ENCODE data around the gene C1QL1.

C1QL1 gene

DNA sequence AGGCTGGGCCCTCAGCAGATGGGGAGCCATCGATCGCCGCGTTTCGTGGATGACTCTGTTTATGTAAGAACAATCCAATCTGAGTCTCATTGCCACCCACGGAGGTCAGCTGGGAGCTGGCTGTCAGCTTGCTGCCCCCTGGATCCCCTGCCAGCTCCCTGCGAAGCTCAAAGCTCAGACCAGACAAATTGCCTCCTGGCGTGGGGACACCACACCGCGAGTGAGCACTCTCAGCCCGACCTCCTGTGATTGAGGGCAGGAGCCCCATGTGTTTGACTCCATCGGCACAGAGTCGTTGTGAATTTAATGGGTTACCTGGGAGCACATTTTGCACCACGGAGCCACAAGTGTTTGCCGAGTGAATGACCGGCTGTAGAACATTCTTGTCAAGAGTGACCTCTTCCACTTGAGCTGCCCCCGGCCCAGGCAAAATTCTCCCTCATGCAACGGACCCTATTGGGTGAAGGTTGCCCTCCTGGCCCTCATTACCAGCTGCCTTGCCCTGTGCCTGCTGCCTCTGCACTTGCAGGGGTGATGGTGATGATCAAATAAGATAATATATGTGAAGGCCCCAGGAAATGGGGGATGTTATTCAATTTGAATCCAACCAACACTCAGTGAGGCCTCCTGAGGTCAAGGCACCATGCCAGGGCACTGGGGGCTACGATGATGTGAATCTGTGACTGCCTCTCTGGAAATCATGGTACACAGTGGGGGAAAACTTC is 45.2 kb downstream of the C1QL1 start:
- Mint-ChIP-seq H3K36me3 (peaks cover 19% of the 10 kb centered on the region), H3K9me3 (no peaks in the 10 kb centered on the region), H3K4me3 (no peak overlapping the region), H3K27ac (no peak overlapping the region), H3K4me1 (no peaks in the 10 kb centered on the region), H3K27me3 (peaks cover 49% of the 10 kb centered on the region)
- DNase-seq: peak; percentile 11
- CTCF ChIA-PET: interaction anchor here (4.0 kb wide), 1 partner anchor 97 kb away, joined by 56 read pairs; no protein-coding TSS in a partner anchor

DNA sequence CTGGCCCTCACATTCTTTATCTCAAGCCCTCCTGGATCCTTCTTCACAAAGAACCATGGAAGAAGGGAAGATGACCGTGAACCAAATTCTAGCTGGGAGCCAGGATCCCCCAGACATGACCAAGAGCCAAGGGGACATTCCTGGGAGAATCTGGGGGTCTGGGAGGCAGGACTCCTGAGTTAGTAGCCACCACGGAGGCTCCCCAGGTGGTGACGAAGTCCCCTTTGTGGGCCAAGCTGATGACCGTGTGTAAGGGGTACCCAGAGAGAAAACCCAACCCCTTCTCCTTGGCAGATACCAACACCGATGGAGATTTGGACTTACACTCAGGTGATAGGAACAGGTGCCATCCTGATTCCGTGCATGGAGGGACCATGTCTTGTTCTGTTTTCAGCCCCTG is 46.0 kb downstream of the C1QL1 start:
- H3K9me3 Mint-ChIP-seq: no peaks in the 10 kb centered on the region
- H3K4me1 Mint-ChIP-seq: no peaks in the 10 kb centered on the region
- peaks cover 55% of the 10 kb centered on the region for H3K27me3 Mint-ChIP-seq
- CTCF ChIA-PET: interaction anchor here (1.0 to 4.0 kb wide), 3 partner anchors 13 to 178 kb away, joined by 3 to 56 read pairs (median 3); no protein-coding TSS in a partner anchor
- H3K27ac Mint-ChIP-seq: no peak overlapping the region
- peaks cover 13% of the 10 kb centered on the region for H3K36me3 Mint-ChIP-seq
- peak; percentile 6 for DNase-seq
- H3K4me3 Mint-ChIP-seq: no peak overlapping the region

- peaks cover 10% of the 10 kb centered on the region for H3K36me3 Mint-ChIP-seq
- H3K4me1 Mint-ChIP-seq: no peaks in the 10 kb centered on the region
- peak; percentile 8 for DNase-seq
- H3K9me3 Mint-ChIP-seq: no peaks in the 10 kb centered on the region
- no peak overlapping the region for H3K27ac Mint-ChIP-seq
- H3K4me3 Mint-ChIP-seq: no peak overlapping the region
- peaks cover 63% of the 10 kb centered on the region for H3K27me3 Mint-ChIP-seq
- CTCF ChIA-PET: interaction anchor here (0.8 to 4.0 kb wide), 12 partner anchors 8 to 276 kb away, joined by 3 to 56 read pairs (median 4); partner anchors contain the start of gene PLCD3
Measured at GRCh38 chr17:44921122-44921882, 46.8 kb downstream of the C1QL1 start.

DNA sequence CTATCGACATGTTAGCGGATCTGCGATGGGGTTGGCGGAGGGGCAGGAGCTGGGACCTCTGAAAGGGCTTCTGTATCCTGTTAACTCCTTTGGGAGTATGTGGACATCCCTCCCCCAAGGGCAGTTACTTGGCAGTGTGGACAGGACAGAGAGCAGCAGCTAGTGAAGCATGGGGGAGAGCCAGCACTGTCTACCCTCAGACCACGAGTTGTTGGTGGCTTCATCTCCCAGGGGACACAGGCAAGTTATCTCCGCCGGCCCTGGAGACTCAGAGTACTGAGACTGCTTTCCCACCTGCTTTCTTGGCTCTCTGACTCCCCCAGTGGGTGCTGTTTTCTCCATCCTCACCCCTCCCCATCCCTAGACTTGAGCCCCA is 47.5 kb downstream of the C1QL1 start:
- CTCF ChIA-PET: interaction anchor here (0.7 to 4.0 kb wide), 21 partner anchors 9 to 277 kb away, joined by 3 to 56 read pairs (median 4); partner anchors contain the start of genes ACBD4 and PLCD3

DNA sequence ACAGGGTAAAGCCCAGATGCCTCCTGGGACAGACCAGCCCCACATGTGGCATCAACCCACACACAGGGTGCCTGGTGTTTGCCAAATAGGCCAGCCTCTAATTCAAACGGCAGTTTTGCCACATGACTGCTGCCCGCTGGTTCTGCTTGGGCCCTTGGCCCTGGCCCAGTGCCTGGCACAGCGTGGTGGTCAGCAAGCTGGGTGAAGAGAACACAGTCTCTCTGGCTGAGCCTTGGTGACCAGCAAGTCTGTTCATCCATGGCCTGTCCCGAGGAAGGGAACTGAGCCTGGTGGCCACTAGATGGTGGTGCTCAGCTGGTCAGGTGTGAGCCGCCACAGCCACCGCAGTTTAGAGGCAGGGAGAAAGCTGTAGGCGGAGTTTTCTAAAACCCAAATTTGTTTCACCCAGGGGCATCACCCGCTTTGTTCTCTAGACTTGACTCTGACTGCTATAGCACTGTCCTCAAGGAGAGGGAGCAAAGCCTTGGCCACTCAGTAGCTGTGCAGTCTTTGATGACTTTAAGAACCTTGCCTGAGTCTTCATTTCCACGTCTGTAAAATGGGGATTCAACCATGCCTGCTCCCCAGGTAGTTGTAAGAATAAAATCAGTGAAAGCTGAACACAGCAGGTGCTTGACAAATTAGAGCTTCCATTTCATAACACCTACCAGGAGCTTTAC is 48.1 kb downstream of the C1QL1 start:
- CTCF ChIA-PET: interaction anchor here (0.7 to 4.0 kb wide), 20 partner anchors 9 to 216 kb away, joined by 3 to 56 read pairs (median 4); partner anchors contain the start of genes ACBD4 and PLCD3
- DNase-seq: peak; percentile 78
- no peak overlapping the region for H3K27ac Mint-ChIP-seq
- no peaks in the 10 kb centered on the region for H3K4me1 Mint-ChIP-seq
- peaks cover 4% of the 10 kb centered on the region for H3K36me3 Mint-ChIP-seq
- peaks cover 74% of the 10 kb centered on the region for H3K27me3 Mint-ChIP-seq
- no peaks in the 10 kb centered on the region for H3K9me3 Mint-ChIP-seq
- no peak overlapping the region for H3K4me3 Mint-ChIP-seq

More for the DNA sequence above, 47.5 kb downstream of the C1QL1 start:
- H3K4me1 Mint-ChIP-seq: no peaks in the 10 kb centered on the region
- DNase-seq: peak; percentile 19
- no peak overlapping the region for H3K27ac Mint-ChIP-seq
- peaks cover 4% of the 10 kb centered on the region for H3K36me3 Mint-ChIP-seq
- peaks cover 69% of the 10 kb centered on the region for H3K27me3 Mint-ChIP-seq
- no peak overlapping the region for H3K4me3 Mint-ChIP-seq
- no peaks in the 10 kb centered on the region for H3K9me3 Mint-ChIP-seq

DNA sequence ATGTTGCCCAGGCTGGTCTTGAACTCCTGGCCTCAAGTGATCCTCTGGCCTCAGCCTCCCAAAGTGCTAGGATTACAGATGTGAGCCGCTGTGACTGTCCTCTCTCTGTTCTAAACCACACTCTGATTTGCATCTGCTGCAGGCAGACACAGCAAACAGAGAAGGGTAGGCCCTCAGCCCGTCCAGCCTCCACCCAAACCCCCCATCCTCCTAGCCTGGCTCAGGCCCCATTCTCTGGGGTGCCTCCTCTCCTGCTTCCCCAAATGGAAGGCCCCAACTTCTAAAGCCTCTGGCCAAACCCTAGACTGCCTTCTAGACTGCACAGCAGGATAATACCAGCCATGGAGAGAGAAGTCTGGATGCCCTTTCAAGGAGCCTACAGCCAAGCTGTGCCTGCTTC is 48.7 kb downstream of the C1QL1 start:
- H3K4me1 Mint-ChIP-seq: no peaks in the 10 kb centered on the region
- no peaks in the 10 kb centered on the region for H3K9me3 Mint-ChIP-seq
- H3K4me3 Mint-ChIP-seq: no peak overlapping the region
- peaks cover 80% of the 10 kb centered on the region for H3K27me3 Mint-ChIP-seq
- CTCF ChIA-PET: interaction anchor here (0.9 to 4.0 kb wide), 13 partner anchors 10 to 216 kb away, joined by 3 to 56 read pairs (median 4); partner anchors contain the start of gene ACBD4
- no peak overlapping the region for H3K27ac Mint-ChIP-seq
- DNase-seq: peak; percentile 18
- H3K36me3 Mint-ChIP-seq: no peaks in the 10 kb centered on the region

GRCh38 chr17:44918006-44918405 is 50.1 kb downstream of the C1QL1 start:
- peaks cover 92% of the 10 kb centered on the region for H3K27me3 Mint-ChIP-seq
- peaks cover 5% of the 10 kb centered on the region for H3K4me1 Mint-ChIP-seq
- no peak overlapping the region for H3K4me3 Mint-ChIP-seq
- CTCF ChIA-PET: interaction anchor here (0.9 to 1.8 kb wide), 4 partner anchors 9 to 104 kb away, joined by 4 to 10 read pairs (median 5); no protein-coding TSS in a partner anchor
- no peak overlapping the region for H3K27ac Mint-ChIP-seq
- no peaks in the 10 kb centered on the region for H3K36me3 Mint-ChIP-seq
- H3K9me3 Mint-ChIP-seq: no peaks in the 10 kb centered on the region
- peak; percentile 13 for DNase-seq

DNA sequence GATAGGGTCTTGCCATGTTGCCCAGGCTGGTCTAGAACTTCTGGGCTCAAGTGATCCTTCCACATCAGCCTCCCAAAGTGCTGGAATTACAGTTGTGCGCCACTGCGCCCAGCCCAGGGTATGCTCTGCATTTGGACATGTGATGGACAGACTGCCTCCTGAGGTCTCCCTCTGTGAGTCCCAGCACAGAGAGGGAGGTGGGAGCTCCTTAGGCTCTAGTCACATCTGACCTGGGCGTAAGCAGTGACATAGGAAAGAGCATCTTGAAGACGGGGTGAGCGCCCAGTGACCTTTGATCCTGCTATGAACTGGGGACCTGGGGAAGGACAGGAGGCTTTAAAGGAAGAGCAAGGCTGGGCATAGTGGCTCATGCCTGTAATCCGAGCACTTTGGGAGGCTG is 50.6 kb downstream of the C1QL1 start:
- peaks cover 5% of the 10 kb centered on the region for H3K4me1 Mint-ChIP-seq
- H3K9me3 Mint-ChIP-seq: no peaks in the 10 kb centered on the region
- CTCF ChIA-PET: interaction anchor here (0.9 to 1.8 kb wide), 4 partner anchors 9 to 105 kb away, joined by 4 to 10 read pairs (median 5); no protein-coding TSS in a partner anchor
- no peak overlapping the region for H3K27ac Mint-ChIP-seq
- no peak overlapping the region for H3K4me3 Mint-ChIP-seq
- DNase-seq: no peak
- peaks cover 92% of the 10 kb centered on the region for H3K27me3 Mint-ChIP-seq
- H3K36me3 Mint-ChIP-seq: no peaks in the 10 kb centered on the region

- DNase-seq: no peak
- Mint-ChIP-seq H3K4me3 (no peak overlapping the region), H3K36me3 (no peaks in the 10 kb centered on the region), H3K27ac (no peak overlapping the region), H3K27me3 (peaks cover 92% of the 10 kb centered on the region), H3K9me3 (no peaks in the 10 kb centered on the region), H3K4me1 (peaks cover 5% of the 10 kb centered on the region)
- CTCF ChIA-PET: interaction anchor here (1.8 kb wide), 1 partner anchor 105 kb away, joined by 5 read pairs; no protein-coding TSS in a partner anchor
Measured at GRCh38 chr17:44916781-44917241, 51.3 kb downstream of the C1QL1 start.

DNA sequence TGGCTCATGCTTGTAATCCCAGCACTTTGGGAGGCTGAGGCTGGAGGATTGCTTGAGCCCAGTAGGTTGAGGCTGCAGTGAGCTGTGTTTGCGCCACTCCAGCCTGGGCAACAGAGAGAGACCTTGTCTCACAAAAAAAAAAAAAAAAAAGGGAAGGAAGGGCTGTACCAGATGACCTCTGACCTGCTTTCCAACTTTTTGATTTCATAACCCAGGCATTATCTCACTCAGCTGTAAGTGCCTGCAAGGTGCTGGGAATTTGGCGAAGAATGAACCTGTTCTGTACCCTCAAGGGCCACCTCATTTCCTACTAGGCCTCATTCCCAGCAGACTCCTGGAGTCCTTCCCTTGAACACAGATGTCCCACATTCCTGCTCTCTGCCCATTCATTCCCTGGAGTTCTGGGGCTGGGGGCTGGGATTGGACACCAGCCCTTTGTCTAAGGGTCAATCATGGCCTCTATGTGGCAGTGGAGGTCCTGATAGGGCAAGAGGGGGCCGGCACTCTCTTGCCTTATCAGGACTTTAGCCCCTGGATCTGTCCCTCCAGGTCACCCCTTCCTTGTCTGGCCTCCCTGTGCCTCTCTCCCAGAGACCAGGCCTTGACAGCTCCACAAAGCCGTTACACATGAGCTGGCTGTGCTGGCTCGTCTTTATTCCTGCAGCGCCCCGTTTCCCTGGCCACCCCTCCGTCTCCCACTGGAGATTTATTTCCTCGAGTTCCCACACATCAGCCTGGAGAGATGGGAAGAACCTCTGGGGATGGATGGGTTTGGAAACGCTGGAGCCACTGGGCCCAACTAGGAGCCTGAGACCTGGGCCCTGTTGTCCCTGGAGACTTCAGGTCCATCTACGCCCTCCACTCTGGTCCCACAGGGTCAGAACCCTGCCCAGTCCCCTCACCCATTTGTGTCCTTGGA is 52.0 kb downstream of the C1QL1 start:
- Mint-ChIP-seq H3K27me3 (peaks cover 92% of the 10 kb centered on the region), H3K9me3 (no peaks in the 10 kb centered on the region), H3K27ac (no peak overlapping the region), H3K4me1 (peaks cover 5% of the 10 kb centered on the region), H3K4me3 (no peak overlapping the region), H3K36me3 (no peaks in the 10 kb centered on the region)
- CTCF ChIA-PET: no interaction called here
- DNase-seq: no peak

GRCh38 chr17:44915321-44915726 is 52.8 kb downstream of the C1QL1 start, which contains the start of gene GFAP:
GFAP (minus strand) TSS chr17:44915500; CDS start chr17:44915486, 14 bp downstream.
- peaks cover 5% of the 10 kb centered on the region for H3K4me1 Mint-ChIP-seq
- no peaks in the 10 kb centered on the region for H3K9me3 Mint-ChIP-seq
- CTCF ChIA-PET: no interaction called here
- H3K36me3 Mint-ChIP-seq: no peaks in the 10 kb centered on the region
- H3K4me3 Mint-ChIP-seq: no peak within 1 kb of the TSS
- no peak within 1 kb of the TSS for H3K27ac Mint-ChIP-seq
- DNase-seq: no peak
- H3K27me3 Mint-ChIP-seq: peaks cover 92% of the 10 kb centered on the region

DNA sequence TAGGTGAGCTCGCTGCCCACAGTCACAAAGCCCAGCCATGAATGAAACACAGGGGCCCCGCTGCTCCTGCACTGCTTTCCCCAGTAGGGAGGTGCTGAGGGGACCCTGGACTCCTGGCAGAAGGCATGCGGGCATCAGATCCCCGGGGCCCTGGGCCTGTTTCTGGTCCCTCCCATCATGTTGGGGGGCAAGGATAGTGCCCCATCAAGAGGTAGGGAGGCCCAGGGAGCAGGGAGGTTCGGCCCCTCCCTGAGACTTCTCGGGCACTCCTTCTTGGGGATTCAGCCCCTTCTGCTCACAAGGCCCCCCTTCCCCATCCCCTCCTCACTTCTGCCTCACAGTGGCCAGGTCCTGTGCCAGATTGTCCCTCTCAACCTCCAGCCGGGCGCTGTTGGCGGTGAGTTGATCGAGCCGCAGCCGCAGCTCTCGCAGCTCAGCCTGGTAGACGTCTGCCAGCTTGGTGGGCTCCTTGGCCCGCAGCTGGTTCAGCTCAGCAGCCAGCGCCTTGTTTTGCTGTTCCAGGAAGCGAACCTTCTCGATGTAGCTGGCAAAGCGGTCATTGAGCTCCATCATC is 53.3 kb downstream of the C1QL1 start:
- DNase-seq: no peak
- Mint-ChIP-seq H3K27me3 (peaks cover 92% of the 10 kb centered on the region), H3K4me3 (no peak overlapping the region), H3K36me3 (no peaks in the 10 kb centered on the region), H3K9me3 (no peaks in the 10 kb centered on the region), H3K4me1 (peaks cover 5% of the 10 kb centered on the region), H3K27ac (no peak overlapping the region)
- CTCF ChIA-PET: no interaction called here

- no peaks in the 10 kb centered on the region for H3K36me3 Mint-ChIP-seq
- no peak overlapping the region for H3K4me3 Mint-ChIP-seq
- DNase-seq: no peak
- CTCF ChIA-PET: no interaction called here
- H3K4me1 Mint-ChIP-seq: peaks cover 5% of the 10 kb centered on the region
- H3K27ac Mint-ChIP-seq: no peak overlapping the region
- no peaks in the 10 kb centered on the region for H3K9me3 Mint-ChIP-seq
- peaks cover 90% of the 10 kb centered on the region for H3K27me3 Mint-ChIP-seq
Measured at GRCh38 chr17:44914148-44914547, 54.0 kb downstream of the C1QL1 start.
